GM12878 (cell line): ENCODE results near the gene DUSP12. TPM values are rescaled to one million over a fixed set of nuclear protein-coding genes. Genes with fewer than 3 reads are reported as not detected.

Experiments
- ATAC-seq: fragments of 200-7000 bp; cut with Tn5 transposase; 3 replicates; pipeline ENCODE4 v1.9.1; 2020; ENCODE audit warnings: mild to moderate bottlenecking, moderate library complexity
- BruUV-seq: library from RNA; stranded (reverse); fragments of 400-500 nt; replicated peaks from 2 replicates; lab custom pipeline; 2021; lab: Mats Ljungman, UMichigan
- CTCF ChIA-PET: fragments of 300-600 bp; sonication (Branson Sonifier 250); formaldehyde crosslinking; extraction: SDS; loops from one replicate; lab custom pipeline; 2021; ENCODE audit warnings: inconsistent platforms; lab: Yijun Ruan, JAX
- POLR2A ChIA-PET: fragments of 350-600 bp; formaldehyde crosslinking; extraction: SDS; loops from one replicate; lab custom pipeline; 2021; ENCODE audit warnings: inconsistent platforms; lab: Charles Lee
- RAD21 ChIA-PET: fragments of 300-600 bp; sonication (Branson Sonifier 250); formaldehyde crosslinking; loops from one replicate; lab custom pipeline; 2023; ENCODE audit warnings: antibody characterized with exemption; ENCODE audit not compliant: unreplicated experiment; lab: Charles Lee
- SMC1A ChIA-PET: fragments of 300-600 bp; sonication (Branson Sonifier 250); formaldehyde crosslinking; loops from one replicate; lab custom pipeline; 2023; ENCODE audit not compliant: unreplicated experiment, uncharacterized antibody; lab: Charles Lee
- DNase-seq: peaks from one replicate; pipeline ENCODE4 v3.0.0-alpha.2; 2011; ENCODE audit warnings: low read depth, low spot score
- FAIRE-seq: peaks from 3 replicates; lab custom pipeline; 2011; peaks lifted over from hg19 to GRCh38; lab: Jason Lieb, UNC
- H2AFZ ChIP-seq: 2 replicates; pipeline ENCODE4 v1.6.0; 2011; ENCODE audit warnings: low read depth, low read length, control low read depth; ENCODE audit not compliant: control insufficient read depth
- H3K27ac ChIP-seq: 2 replicates; pipeline ENCODE4 v1.5.1; 2011; ENCODE audit warnings: control low read depth; ENCODE audit not compliant: control insufficient read depth, insufficient read depth
- H3K27me3 ChIP-seq, 2 experiments: replicated peaks in 1 of 2; 2 replicates each; pipeline versions ENCODE4 v1.6.0 to v1.6.1; 2011; ENCODE audit warnings: low read length in 1 of 2; ENCODE audit not compliant: control insufficient read depth in 2 of 2, insufficient read depth in 2 of 2
- H3K36me3 ChIP-seq, 2 experiments: 2 replicates each; pipeline ENCODE4 v1.5.1; 2011; ENCODE audit warnings: low read length in 1 of 2; ENCODE audit not compliant: control insufficient read depth in 2 of 2, insufficient read depth in 2 of 2
- H3K4me1 ChIP-seq: 2 replicates; pipeline ENCODE4 v1.6.1; 2011; ENCODE audit warnings: mild to moderate bottlenecking, low read length, moderate library complexity, mixed read lengths; ENCODE audit not compliant: control insufficient read depth, insufficient read depth
- H3K4me2 ChIP-seq: 2 replicates; pipeline ENCODE4 v1.6.0; 2011; ENCODE audit warnings: control low read depth; ENCODE audit not compliant: control insufficient read depth, insufficient read depth
- H3K4me3 ChIP-seq: fragments of 200-600 bp; sonication (generic); 2 replicates; pipeline ENCODE4 v1.5.1; 2016
- H3K79me2 ChIP-seq: 2 replicates; pipeline ENCODE4 v1.6.0; 2011; ENCODE audit warnings: low read length; ENCODE audit not compliant: control insufficient read depth, insufficient read depth
- H3K9ac ChIP-seq: 2 replicates; pipeline ENCODE4 v1.8.0; 2011; ENCODE audit warnings: low read length, control low read depth, mixed read lengths; ENCODE audit not compliant: control insufficient read depth, insufficient read depth
- H3K9me3 ChIP-seq: replicated peaks from 3 replicates; pipeline ENCODE4 v1.5.1; 2011; ENCODE audit warnings: mild to moderate bottlenecking, low read length; ENCODE audit not compliant: control insufficient read depth, insufficient read depth
- H4K20me1 ChIP-seq: 2 replicates; pipeline ENCODE4 v1.6.0; 2011; ENCODE audit not compliant: control insufficient read depth, insufficient read depth
- CHD1 ChIP-seq: IDR thresholded peaks from 2 replicates; pipeline ENCODE4 v1.6.1; 2012; ENCODE audit warnings: low read depth, low read length, improper control_type of control experiment
- CREM ChIP-seq: IDR thresholded peaks from 2 replicates; pipeline ENCODE4 v1.6.1; 2014; ENCODE audit warnings: antibody characterized with exemption, low read depth
- DPF2 ChIP-seq: fragments of 450-650 bp; IDR thresholded peaks from 2 replicates; pipeline ENCODE4 v1.6.1; 2017; ENCODE audit warnings: mild to moderate bottlenecking
- E2F4 ChIP-seq: IDR thresholded peaks from 2 replicates; pipeline ENCODE4 v1.6.1; 2012; ENCODE audit warnings: low read depth, low read length, improper control_type of control experiment
- ELK1 ChIP-seq: IDR thresholded peaks from 2 replicates; pipeline ENCODE4 v1.6.1; 2012; ENCODE audit warnings: low read depth, low read length, improper control_type of control experiment
- IKZF2 ChIP-seq, 2 experiments: fragments of 450-650 bp; IDR thresholded peaks; 2 replicates each; pipeline ENCODE4 v1.6.1; 2017; ENCODE audit warnings: mild to moderate bottlenecking in 2 of 2, moderate library complexity in 2 of 2
- JUNB ChIP-seq: IDR thresholded peaks from 2 replicates; pipeline ENCODE4 v1.6.1; 2016; ENCODE audit warnings: antibody characterized with exemption, mild to moderate bottlenecking
- JUND ChIP-seq: IDR thresholded peaks from 2 replicates; pipeline ENCODE4 v1.6.1; 2012; ENCODE audit warnings: low read depth, mild to moderate bottlenecking, low read length, improper control_type of control experiment, moderate library complexity
- MTA2 ChIP-seq: fragments of 450-650 bp; IDR thresholded peaks from 2 replicates; pipeline ENCODE4 v1.6.1; 2016; ENCODE audit warnings: low read depth, mild to moderate bottlenecking, moderate library complexity
- NBN ChIP-seq: fragments of 450-650 bp; IDR thresholded peaks from 2 replicates; pipeline ENCODE4 v1.6.1; 2016
- NFYA ChIP-seq: IDR thresholded peaks from 2 replicates; pipeline ENCODE4 v1.6.1; 2011; ENCODE audit warnings: low read depth, mild to moderate bottlenecking, low read length, improper control_type of control experiment, borderline replicate concordance
- PKNOX1 ChIP-seq: fragments of 450-650 bp; IDR thresholded peaks from 2 replicates; pipeline ENCODE4 v1.6.1; 2016; ENCODE audit warnings: mild to moderate bottlenecking
- RUNX3 ChIP-seq: IDR thresholded peaks from 2 replicates; pipeline ENCODE4 v1.6.1; 2012; ENCODE audit warnings: low read length, inconsistent platforms
- SP1 ChIP-seq: IDR thresholded peaks from one replicate; pipeline ENCODE4 v1.6.1; 2011; ENCODE audit warnings: low read depth, low read length
- USF1 ChIP-seq: IDR thresholded peaks from 2 replicates; pipeline ENCODE4 v1.6.1; 2011; ENCODE audit warnings: borderline replicate concordance, low read depth, mild to moderate bottlenecking, moderate library complexity, mixed read lengths, low read length; ENCODE audit not compliant: insufficient read depth; ENCODE audit errors: extremely low read length
- ZNF687 ChIP-seq: fragments of 450-650 bp; IDR thresholded peaks from 2 replicates; pipeline ENCODE4 v1.6.1; 2017; ENCODE audit warnings: mild to moderate bottlenecking, moderate library complexity
- WGBS: methylation state at CpG from one replicate; pipeline ENCODE4 v1.1.6; 2016; ENCODE audit warnings: low lambda C conversion rate; ENCODE audit not compliant: insufficient replicate concordance, insufficient coverage; ENCODE audit errors: missing lambda C conversion rate; 5-methylcytosine and 5-hydroxymethylcytosine counted together
- in situ Hi-C: fragments of 300-500 bp; cut with MboI; formaldehyde crosslinking; loops from 9 replicates; pipeline ENCODE4 v1.14.3; 2018; ENCODE audit warnings: mixed read lengths
- intact Hi-C: fragments of 100-400 bp; cut with micrococcal nuclease; formaldehyde crosslinking; loops from one replicate; pipeline ENCODE4 v1.14.2; 2022; ENCODE audit not compliant: unreplicated experiment
- polyA plus RNA-seq, 11 experiments: library from polyadenylated mRNA; depleted of rRNA in 4 of 11; unstranded in 6 of 11; stranded (reverse) in 5 of 11; fragments of >200 nt; fragmentation: Nextera tagmentation in 4 of 11; fragmentation: Illumina TruSeq in 1 of 11; extraction: Ambion mirVana in 4 of 11; extraction: Trizol in 1 of 11; gene quantifications; 1 replicate in 1 of 11; 2 replicates in 10 of 11; pipeline versions ENCODE4 v1.2.1 to v1.2.3, GENCODE V29; 2011 to 2016; ENCODE audit warnings: inconsistent platforms in 2 of 11, missing spikeins in 2 of 11, low read depth in 1 of 11
- total RNA-seq, 4 experiments: library from RNA; depleted of rRNA in 3 of 4; stranded (reverse); fragments of >200 nt in 3 of 4; fragmentation: Illumina TruSeq in 1 of 4; extraction: Trizol in 1 of 4; gene quantifications; 2 replicates each; pipeline versions ENCODE4 v1.2.1 to v1.2.3, GENCODE V29; 2013 to 2021

DUSP12 gene
- total and polyA plus RNA-seq, 10 of the 15 experiments (the other 5 are each of a cell fraction or from before 2014, with no cell fraction given), result 7.0 to 51.5 (median 35.4) TPM

GRCh38 chr1:161735837-161736236 lies 13.7 kb upstream of the DUSP12 start:
- Histone ChIP-seq H4K20me1 (no peaks in the 10 kb centered on the region), H3K4me1 (peaks cover 51% of the 10 kb centered on the region), H2AFZ (peak overlapping the region; percentile 37; the same call in 1 of the 2 replicates), H3K4me3 (no peak overlapping the region), H3K27me3 (no peaks in the 10 kb centered on the region), H3K4me2 (peak overlapping the region; percentile 66), H3K27ac (peak overlapping the region; percentile 72), H3K9ac (peak overlapping the region; percentile 28), H3K79me2 (no peaks in the 10 kb centered on the region), H3K9me3 (no peaks in the 10 kb centered on the region), H3K36me3 (no peaks in the 10 kb centered on the region)
- DNase-seq (no peak), ATAC-seq (peak; percentile 17), FAIRE-seq (no peak)
- ChIA-PET CTCF (interaction anchor here (0.6 to 16.4 kb wide), 7 partner anchors 14 to 414 kb away, joined by 3 to 262 read pairs (median 5); partner anchors contain the start of genes DUSP12 and FCRLA), RAD21 (interaction anchor here (2.2 to 6.4 kb wide), 4 partner anchors 8 to 88 kb away, joined by 4 to 85 read pairs (median 53); partner anchors contain the start of genes DUSP12 and FCRLA), SMC1A (interaction anchor here (1.2 to 9.7 kb wide), 10 partner anchors 8 to 252 kb away, joined by 3 to 97 read pairs (median 29); partner anchors contain the start of genes DUSP12 and FCRLA), POLR2A (interaction anchor here (4.6 to 5.0 kb wide), 2 partner anchors 8 to 28 kb away, joined by 23 to 34 read pairs; partner anchors contain the start of gene FCRLA)
- intact Hi-C loops, result loop anchor here (5.0 kb wide), 1 partner anchor 169 kb away; no protein-coding TSS in a partner anchor
- 37% methylated on average over 3 of the region's 3 CpGs for WGBS
- in situ Hi-C loops, result loop anchor here (5.0 kb wide), 1 partner anchor 89 kb away; no protein-coding TSS in a partner anchor
- no TSS peak for BruUV-seq
- TF ChIP-seq DPF2 (peak; percentile 16; the same call in 1 of the 2 replicates), NBN (no peak), JUNB (peak; percentile 70), PKNOX1 (no peak), CHD1 (no peak), NFYA (no peak), RUNX3 (peak; percentile 4; the same call in 1 of the 2 replicates), SP1 (no peak), CREM (peak; percentile 22; the same call in 1 of the 2 replicates), JUND (peak; percentile 23; the same call in 1 of the 2 replicates), ELK1 (no peak), IKZF2 (IDR thresholded peaks at IDR 0.05) (peak in 1 of 2 experiments; percentile 16; a peak in 2 of 4 replicates), MTA2 (0 out of 2 replicates have a peak, but pooled peaks have one; percentile 10), ZNF687 (no peak), E2F4 (no peak), USF1 (no peak)
